GM19023 (cell line): ENCODE results near the gene MAST2.
"Not testable (repeated sequence)": the region's sequence is repeated elsewhere in the genome, so short reads cannot be mapped to it uniquely, and the experiment has no call there.

Source experiments
- ATAC-seq: cut with Tn5 transposase; IDR thresholded peaks from one replicate; pipeline ENCODE4 v1.9.1; 2021; ENCODE audit warnings: mild to moderate bottlenecking, moderate library complexity; ENCODE audit not compliant: unreplicated experiment

Gene MAST2

GRCh38 chr1:45809761-45810160, 6.3 kb downstream of the MAST2 start:
- ATAC-seq: no peak

GRCh38 chr1:45814776-45815175, 11.4 kb downstream of the MAST2 start:
- no peak for ATAC-seq

- no peak for ATAC-seq
These were observed 12.5 kb downstream of the MAST2 start for GRCh38 chr1:45815667-45816458.

DNA sequence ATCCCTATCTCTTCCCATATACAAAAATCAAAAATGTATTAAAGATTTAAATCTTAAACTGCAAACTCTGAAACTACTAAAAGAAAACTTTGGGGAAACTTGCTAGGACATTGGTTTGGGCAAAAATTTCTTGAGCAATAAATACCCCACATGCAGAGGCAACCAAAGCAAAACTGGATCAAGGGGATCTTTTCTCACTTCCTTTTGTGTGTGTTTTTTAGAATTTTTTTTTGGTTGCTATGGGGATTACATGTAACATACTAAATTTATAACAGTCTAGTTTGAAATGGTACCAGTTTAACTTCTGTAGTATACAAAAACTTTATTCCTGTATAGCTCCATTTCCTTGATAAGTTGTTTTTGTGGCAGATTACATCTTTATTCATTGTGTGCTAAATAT, 16.8 kb downstream of the MAST2 start:
- no peak for ATAC-seq

DNA sequence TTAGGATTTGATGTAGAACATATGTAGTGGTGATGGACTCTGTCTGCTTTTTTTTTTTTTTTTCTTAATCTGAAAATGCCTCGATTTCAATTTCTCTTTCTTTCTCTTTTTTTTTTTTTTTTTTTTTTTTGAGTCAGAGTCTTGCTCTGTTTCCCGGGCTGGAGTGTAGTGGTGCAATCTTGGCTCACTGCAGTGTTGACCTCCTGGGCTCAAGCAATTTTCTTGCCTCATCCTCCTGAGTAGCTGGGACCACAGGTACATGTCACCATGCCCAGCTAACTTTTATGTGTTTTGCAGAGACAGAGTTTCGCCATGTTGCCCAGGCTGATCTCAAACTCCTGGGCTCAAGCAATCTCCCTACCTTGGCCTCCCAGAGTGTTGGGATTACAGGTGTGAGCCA, 17.4 kb downstream of the MAST2 start:
- ATAC-seq: no peak

DNA sequence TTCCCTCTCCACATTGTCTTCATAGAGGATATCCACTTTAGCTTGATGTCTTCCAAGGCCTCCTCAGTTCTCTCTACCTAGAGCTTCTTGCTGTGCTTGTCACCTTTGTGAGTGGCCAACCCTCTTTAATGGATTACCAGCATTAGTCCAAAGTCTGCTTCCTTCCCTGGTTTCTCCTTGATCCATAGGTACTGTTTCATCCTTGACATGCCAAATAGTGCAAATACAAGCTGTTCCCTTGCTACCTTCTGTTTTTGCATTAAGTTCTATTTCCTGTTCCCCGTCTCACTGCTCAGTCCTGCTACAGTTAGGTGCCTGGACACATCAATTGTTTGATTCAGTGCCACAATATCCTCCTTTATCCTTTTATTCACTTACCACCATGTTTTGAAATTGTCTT, 19.2 kb downstream of the MAST2 start:
- no peak for ATAC-seq

DNA sequence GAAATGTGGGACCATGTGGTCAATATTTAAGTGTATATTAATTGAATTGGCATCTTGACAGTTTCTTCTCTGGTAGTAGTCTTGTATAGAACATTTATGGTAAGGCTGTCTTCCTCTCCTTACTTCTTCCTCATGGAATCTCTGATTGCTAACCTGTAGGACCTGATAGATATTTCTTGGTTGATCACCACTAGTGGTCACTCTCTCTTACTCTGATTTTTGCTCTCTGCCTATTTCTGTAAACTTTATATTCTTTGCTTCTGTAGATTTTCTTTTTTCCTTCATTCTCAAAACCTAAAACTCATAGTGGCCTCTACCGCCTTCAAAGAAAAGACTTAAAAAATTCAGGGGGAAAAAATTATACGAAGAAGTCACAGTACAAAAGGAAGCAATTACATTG, 21.2 kb downstream of the MAST2 start:
- ATAC-seq: no peak

DNA sequence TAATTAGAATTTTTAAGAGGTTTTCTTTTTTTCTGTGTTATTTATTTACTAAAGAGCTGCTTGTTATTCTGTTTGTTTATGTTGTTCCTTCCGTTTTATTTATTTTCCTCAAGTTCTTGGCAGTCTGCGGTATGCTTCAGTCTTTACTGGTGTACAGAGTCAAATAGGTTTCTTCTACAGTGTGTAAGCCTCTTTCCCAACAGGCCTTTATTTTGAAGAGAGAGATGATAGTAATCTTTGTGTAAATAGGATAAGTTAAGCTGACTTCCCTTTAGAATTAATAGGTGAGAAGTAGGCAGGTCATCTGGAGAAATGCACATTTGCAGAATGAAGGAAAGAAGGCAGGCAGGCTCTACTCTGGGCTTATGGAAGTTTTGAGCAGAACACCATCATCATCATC, 23.8 kb downstream of the MAST2 start:
- no peak for ATAC-seq

GRCh38 chr1:45828841-45829240, 25.4 kb downstream of the MAST2 start:
- ATAC-seq: no peak

- ATAC-seq: no peak
These were observed 29.9 kb downstream of the MAST2 start for GRCh38 chr1:45833361-45833760.

- no peak for ATAC-seq
These were observed 31.3 kb downstream of the MAST2 start for GRCh38 chr1:45834689-45835088.

DNA sequence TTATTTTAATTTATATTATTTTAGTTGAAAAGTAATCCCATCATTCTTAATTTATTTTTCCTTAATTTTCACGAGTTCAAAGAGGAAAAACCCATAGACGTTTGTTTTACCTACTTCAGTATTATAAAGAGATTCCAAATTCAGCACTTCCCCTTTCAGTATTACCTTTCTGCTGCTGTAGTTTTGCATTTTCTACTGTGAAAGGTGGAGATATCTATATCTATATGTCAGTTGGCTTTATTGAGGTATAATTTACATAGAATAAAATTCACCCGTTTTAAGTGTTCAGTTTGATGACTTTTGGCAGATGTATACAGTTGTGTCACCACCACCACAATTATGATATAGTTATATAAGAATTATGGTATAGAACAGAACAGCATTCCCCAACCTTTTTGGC, 33.0 kb downstream of the MAST2 start:
- ATAC-seq: no peak

DNA sequence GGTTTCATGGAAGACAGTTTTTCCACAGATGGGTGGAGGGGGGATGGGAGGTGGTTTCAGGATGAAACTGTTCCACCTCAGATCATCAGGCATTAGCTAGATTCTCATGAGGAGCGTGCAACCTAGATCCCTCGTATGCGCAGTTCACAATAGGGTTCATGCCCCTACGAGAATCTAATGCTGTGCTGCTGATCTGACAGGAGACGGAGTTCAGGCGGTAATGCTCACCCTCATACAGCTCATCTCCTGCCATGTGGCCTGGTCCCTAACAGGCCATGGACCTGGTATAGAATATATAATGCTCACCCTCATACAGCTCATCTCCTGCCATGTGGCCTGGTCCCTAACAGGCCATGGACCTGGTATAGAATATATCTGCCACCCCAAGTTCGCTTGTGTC, 33.4 kb downstream of the MAST2 start:
- not testable (repeated sequence) for ATAC-seq

DNA sequence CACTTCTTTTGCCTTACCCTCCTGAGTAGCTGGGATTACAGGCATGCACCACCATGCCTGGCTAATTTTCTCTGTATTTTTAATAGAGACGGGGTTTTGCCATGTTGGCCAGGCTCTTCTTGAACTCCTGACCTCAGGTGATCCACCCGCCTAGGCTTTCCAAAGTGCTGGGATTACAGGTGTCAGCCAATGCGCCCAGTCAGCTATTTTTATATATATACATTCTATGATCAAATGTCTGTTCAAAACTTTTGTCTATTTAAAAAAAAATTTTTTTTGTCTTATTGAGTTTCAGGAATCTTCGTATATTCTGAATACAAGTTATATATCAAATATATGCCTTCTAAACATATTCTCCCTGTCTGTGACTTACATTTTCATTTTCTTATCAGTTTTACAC, 34.9 kb downstream of the MAST2 start:
- not testable (repeated sequence) for ATAC-seq

GRCh38 chr1:45840704-45841103, 37.3 kb downstream of the MAST2 start:
- no peak for ATAC-seq

DNA sequence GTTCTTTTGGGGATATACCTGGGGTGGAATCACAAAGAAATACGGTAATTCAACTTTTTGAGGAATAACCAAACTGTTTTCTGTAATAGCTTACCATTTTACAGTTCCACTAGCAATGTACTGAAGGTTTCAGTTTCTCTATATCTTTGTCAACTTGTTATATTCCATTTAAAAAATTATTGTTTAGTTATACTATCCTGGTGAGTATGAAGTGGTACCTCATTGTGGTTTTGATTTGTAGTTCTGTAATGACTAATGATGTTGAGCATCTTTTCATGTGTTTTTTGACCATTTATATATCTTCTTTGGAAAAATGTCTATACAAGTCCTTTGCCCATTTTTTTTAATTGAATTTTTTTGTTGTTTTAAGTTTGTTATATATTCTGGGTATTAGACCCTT, 39.4 kb downstream of the MAST2 start:
- no peak for ATAC-seq

GRCh38 chr1:45843474-45843905, 40.1 kb downstream of the MAST2 start:
- no peak for ATAC-seq

GRCh38 chr1:45844000-45844399, 40.6 kb downstream of the MAST2 start:
- ATAC-seq: not testable (repeated sequence)

GRCh38 chr1:45846931-45847330, 43.5 kb downstream of the MAST2 start:
- no peak for ATAC-seq

DNA sequence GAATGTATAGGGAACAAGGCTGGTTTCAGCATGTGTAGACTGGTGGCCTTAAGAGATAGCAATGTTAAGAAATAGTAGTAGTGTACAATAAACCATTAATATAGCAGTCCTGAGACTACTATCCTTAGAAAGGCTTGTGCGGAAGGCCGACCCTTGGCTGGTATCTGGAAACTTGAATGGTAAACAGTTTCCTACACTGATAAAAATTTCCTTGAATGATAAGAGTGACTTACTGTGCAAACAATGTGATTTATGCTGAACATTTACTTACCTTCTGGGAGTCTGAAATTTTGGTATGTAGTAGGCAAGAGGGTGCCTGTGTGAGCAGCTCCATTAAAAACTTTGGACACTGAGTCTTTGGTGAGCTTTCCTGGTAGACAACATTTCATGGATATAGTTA, 44.7 kb downstream of the MAST2 start:
- no peak for ATAC-seq

- ATAC-seq: no peak
These were observed 45.3 kb downstream of the MAST2 start for GRCh38 chr1:45848714-45849113.

DNA sequence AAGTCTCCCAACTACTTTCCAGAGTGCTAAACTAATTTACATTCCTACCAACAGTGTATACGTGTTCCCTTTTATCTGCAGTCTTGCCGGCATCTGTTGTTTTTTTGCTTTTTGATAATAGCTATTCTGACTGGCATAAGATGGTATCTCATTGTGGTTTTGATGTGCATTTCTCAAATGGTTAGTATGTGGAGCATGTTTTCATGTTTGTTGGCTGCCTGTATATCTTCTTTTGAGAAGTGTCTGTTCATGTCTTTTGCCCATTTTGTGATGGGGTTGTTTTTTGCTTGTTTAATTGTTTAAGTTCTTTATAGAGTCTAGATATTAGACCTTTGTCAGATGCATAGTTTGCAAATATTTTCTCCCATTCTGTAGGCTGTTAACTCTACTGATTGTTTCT, 46.6 kb downstream of the MAST2 start:
- ATAC-seq: no peak

DNA sequence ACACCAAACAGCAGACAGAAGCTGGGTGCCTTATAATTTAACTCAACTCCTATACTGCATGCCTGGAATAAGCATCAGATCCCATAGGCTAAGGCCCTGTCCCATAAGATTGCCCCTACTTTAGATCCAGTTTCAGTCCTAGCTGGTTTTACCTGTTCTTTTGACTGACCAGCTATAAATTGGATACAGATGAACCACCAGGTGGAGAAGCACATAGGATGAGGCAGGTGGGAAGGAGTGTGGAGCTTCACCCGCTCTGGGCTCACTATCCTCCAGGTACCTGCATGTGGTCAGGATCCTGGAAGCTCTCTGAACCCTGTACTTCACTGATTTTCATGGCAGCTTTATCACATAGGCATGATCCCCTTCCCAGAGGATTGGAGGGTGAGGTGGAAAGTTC, 51.3 kb downstream of the MAST2 start:
- no peak for ATAC-seq
